Kidney (tissue), 14 donors: ENCODE results near the gene GNL1. TPM values are rescaled to one million over a fixed set of nuclear protein-coding genes. Genes with fewer than 3 reads are reported as not detected.
A peak's percentile ranks its signal among the peaks of the same experiment; 100 is the strongest.

Experiments used
- DNase-seq, 5 donors: peaks; one replicate each; pipeline ENCODE4 v3.0.0-alpha.2; 2013 to 2020
- FAIRE-seq: peaks from 2 replicates; lab custom pipeline; 2012; peaks lifted over from hg19 to GRCh38; lab: Jason Lieb, UNC
- H3K27ac ChIP-seq, 2 donors: one replicate each; pipeline ENCODE4 v1.7.0; 2013; ENCODE audit warnings: low read depth in 2 of 2, low read length in 2 of 2, inconsistent platforms in 1 of 2
- H3K27me3 ChIP-seq: one replicate; pipeline ENCODE4 v1.7.1; 2013; ENCODE audit warnings: low read length, inconsistent platforms; ENCODE audit not compliant: control insufficient read depth, insufficient read depth
- H3K36me3 ChIP-seq, 3 donors: one replicate each; pipeline versions ENCODE4 v1.7.0 to v1.7.1; 2013; ENCODE audit warnings: low read length in 3 of 3, control low read depth in 1 of 3, inconsistent platforms in 1 of 3; ENCODE audit not compliant: insufficient read depth in 3 of 3, control insufficient read depth in 2 of 3
- H3K4me1 ChIP-seq, 3 donors: one replicate each; pipeline versions ENCODE4 v1.7.0 to v1.7.1; 2013; ENCODE audit warnings: low read length in 3 of 3, inconsistent platforms in 1 of 3, low read depth in 1 of 3; ENCODE audit not compliant: control insufficient read depth in 2 of 3, insufficient read depth in 2 of 3
- H3K4me3 ChIP-seq, 3 donors: one replicate each; pipeline versions ENCODE4 v1.7.0 to v1.8.1; 2013; ENCODE audit warnings: low read length in 3 of 3, control low read depth in 1 of 3, inconsistent platforms in 1 of 3
- H3K9ac ChIP-seq, 3 donors: one replicate each; pipeline versions ENCODE4 v1.7.0 to v1.7.1; 2013; ENCODE audit warnings: low read length in 3 of 3, control low read depth in 1 of 3, inconsistent platforms in 1 of 3
- H3K9me3 ChIP-seq, 3 donors: one replicate each; pipeline versions ENCODE4 v1.7.0 to v1.7.1; 2013; ENCODE audit warnings: low read length in 3 of 3, control low read depth in 1 of 3, inconsistent platforms in 1 of 3; ENCODE audit not compliant: control insufficient read depth in 2 of 3, insufficient read depth in 1 of 3
- CTCF ChIP-seq: IDR thresholded peaks from 3 replicates; pipeline ENCODE4 v1.5.1; 2012; ENCODE audit warnings: mild to moderate bottlenecking, moderate library complexity, borderline replicate concordance; ENCODE audit not compliant: insufficient read depth; ENCODE audit errors: extremely low read depth
- intact Hi-C: fragments of 100-400 bp; cut with DNase I; formaldehyde crosslinking; loops from one replicate; pipeline ENCODE4 v1.11.1; 2022
- polyA plus RNA-seq: library from polyadenylated mRNA; stranded (reverse); fragments of 350-450 nt; fragmentation: Illumina TruSeq; extraction: RNeasy Lipid Tissue Mini Kit (QIAGEN cat#74804); gene quantifications from one replicate; pipeline ENCODE4 v1.2.3, GENCODE V29; 2014; ENCODE audit warnings: low read depth, low replicate concordance; ENCODE audit not compliant: insufficient read depth
- total RNA-seq: library from RNA; stranded (reverse); fragmentation: NEBNext Ultra II Directional; extraction: Animal tissue kit (Norgen Biotek cat#: 25700); gene quantifications from one replicate; pipeline ENCODE4 v1.2.1, GENCODE V29; 2021
- donor health status: control.
- donor health status: control.
- donor health status: control.
- donor health status: control.
- donor health status: control.
- donor health status: DM: yes; HTN: yes; CAD: no.
- donor health status: Normal renal cell carcinoma (clear cell type).

Gene GNL1
- total and polyA plus RNA-seq, 2 donors from 2014 or later = 64.9 to 70.4 TPM

GRCh38 chr6:30571762-30572082 lies 15.4 kb upstream of the GNL1 start:
- Histone ChIP-seq H3K9me3 (no peaks in the 10 kb centered on the region), H3K27me3 (no peaks in the 10 kb centered on the region), H3K4me3 (peak overlapping the region; percentile 90 to 92 (median 90)), H3K9ac (peak overlapping the region; percentile 79 to 90 (median 86)), H3K4me1 (peaks cover 0 to 29% (median 24%) of the 10 kb centered on the region in 3 donors), H3K36me3 (peaks cover 0 to 2% (median 2%) of the 10 kb centered on the region in 3 donors), H3K27ac (peak overlapping the region; percentile 96 to 97)
- FAIRE-seq (no peak), DNase-seq (no peak)
- intact Hi-C loops = no loop called here
- no peak for TF ChIP-seq CTCF

DNA sequence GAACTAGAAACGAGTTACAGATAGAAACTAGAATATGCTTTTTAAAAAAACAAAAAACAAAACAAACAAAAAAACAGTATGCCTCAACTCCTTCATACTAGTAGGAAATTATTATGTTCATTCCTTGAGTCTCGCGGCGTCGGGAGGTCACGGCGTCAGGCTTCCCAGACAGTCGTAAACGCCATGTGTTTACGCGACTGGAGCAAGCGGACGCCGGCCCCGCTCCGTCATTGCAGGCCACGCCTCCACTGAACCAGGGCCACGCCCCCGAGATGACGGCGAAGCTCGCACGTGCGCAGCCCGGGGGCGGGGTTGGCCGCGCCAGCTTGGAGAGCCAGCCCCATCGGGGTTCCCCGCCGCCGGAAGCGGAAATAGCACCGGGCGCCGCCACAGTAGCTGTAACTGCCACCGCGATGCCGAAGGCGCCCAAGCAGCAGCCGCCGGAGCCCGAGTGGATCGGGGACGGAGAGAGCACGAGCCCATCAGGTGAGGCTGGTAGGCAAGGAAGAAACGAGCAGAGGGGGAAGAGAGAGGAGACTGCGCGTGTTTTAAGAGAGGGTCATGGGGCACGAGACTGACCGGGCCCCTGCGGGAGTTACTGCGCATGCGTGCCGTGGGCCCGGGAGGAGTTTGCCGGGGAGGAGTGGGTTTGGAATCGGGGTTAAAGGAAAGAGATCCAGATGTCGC lies 14.9 kb upstream of the GNL1 start, which contains the start of gene ABCF1:
TSS of gene ABCF1 (plus strand) at position 368 of the 687 bp plus-strand sequence. CDS start at position 414, 46 bp downstream.
- DNase-seq = peak; percentile 98 to 100 (median 99)

DNA sequence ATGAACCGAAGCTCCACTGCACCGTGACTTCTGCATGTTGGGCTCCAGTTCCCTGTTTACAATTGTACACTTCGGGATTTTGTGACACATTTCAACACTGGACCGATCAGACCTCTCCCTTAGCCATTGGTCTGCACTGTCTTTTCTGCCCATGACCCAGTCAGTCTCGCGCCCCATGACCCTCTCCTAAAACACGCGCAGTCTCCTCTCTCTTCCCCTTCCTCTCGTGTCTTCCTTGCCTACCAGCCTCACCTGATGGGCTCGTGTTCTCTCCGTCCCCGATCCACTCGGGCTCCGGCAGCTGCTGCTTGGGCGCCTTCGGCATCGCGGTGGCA lies 14.4 kb upstream of the GNL1 start:
- intact Hi-C loops = no loop called here
- peak overlapping the region; percentile 96 to 97 for H3K27ac ChIP-seq
- no peak for TF ChIP-seq CTCF
- peak overlapping the region; percentile 90 to 93 (median 92) for H3K4me3 ChIP-seq
- peak overlapping the region; percentile 67 to 84 (median 83) for H3K9ac ChIP-seq
- no peaks in the 10 kb centered on the region for H3K36me3 ChIP-seq
- no peaks in the 10 kb centered on the region for H3K27me3 ChIP-seq
- DNase-seq = peak in 1 of 5 donors; percentile 75
- peaks cover 0 to 29% (median 26%) of the 10 kb centered on the region in 3 donors for H3K4me1 ChIP-seq
- no peaks in the 10 kb centered on the region for H3K9me3 ChIP-seq
- no peak for FAIRE-seq

More for the DNA sequence above, 14.9 kb upstream of the GNL1 start, which contains the start of gene ABCF1:
- intact Hi-C loops = no loop called here
- Histone ChIP-seq H3K27me3 (no peaks in the 10 kb centered on the region), H3K4me1 (peaks cover 0 to 29% (median 24%) of the 10 kb centered on the region in 3 donors), H3K27ac (peak within 1 kb of the TSS; percentile 96 to 97), H3K9me3 (no peaks in the 10 kb centered on the region), H3K36me3 (no peaks in the 10 kb centered on the region), H3K9ac (peak within 1 kb of the TSS; percentile 79 to 90 (median 86)), H3K4me3 (peak within 1 kb of the TSS; percentile 90 to 93 (median 92))
- TF ChIP-seq CTCF = no peak
- peak; percentile 54 for FAIRE-seq
